ENCODE data around the gene CLEC18A.

DNA sequence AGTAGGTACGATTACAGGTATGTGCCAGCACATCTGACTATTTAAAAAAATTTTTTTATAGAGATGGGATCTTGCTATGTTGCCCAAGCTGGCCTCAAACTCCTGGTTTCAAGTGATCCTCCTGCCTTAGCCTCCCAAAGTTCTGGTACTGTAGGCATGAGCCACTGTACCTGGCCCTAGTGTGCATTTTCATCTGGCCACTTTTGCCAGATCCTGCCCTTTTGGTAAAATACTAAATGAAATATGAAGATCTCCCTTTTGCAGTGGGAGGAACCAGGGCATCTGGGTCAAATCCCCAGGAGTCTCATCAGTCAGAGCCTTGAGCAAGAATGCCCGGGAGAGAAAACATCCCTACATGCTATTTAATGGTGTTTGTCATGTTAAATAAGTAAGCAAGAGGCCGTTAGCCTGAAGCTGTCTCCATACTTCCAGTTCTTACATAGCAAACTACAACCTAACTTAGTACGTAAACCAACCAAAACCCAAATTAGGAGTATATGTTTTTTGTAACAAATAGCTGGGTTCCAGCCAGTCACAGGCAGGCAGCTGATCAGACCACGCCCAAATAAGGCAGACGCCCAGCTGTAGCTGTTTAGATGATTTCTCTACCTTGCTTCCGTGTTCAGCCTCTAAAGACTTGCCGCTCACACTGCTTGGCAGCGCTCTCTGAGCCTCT lies 46.5 kb upstream of the CLEC18A start:
- TF ChIP-seq, protein P1, sequence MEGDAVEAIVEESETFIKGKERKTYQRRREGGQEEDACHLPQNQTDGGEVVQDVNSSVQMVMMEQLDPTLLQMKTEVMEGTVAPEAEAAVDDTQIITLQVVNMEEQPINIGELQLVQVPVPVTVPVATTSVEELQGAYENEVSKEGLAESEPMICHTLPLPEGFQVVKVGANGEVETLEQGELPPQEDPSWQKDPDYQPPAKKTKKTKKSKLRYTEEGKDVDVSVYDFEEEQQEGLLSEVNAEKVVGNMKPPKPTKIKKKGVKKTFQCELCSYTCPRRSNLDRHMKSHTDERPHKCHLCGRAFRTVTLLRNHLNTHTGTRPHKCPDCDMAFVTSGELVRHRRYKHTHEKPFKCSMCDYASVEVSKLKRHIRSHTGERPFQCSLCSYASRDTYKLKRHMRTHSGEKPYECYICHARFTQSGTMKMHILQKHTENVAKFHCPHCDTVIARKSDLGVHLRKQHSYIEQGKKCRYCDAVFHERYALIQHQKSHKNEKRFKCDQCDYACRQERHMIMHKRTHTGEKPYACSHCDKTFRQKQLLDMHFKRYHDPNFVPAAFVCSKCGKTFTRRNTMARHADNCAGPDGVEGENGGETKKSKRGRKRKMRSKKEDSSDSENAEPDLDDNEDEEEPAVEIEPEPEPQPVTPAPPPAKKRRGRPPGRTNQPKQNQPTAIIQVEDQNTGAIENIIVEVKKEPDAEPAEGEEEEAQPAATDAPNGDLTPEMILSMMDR (IDR thresholded peaks at IDR 0.05), result no peak
- TF ChIP-seq POLR2A (IDR thresholded peaks at IDR 0.05), result no peak
